ENCODE data around the gene INTS3.

DNA sequence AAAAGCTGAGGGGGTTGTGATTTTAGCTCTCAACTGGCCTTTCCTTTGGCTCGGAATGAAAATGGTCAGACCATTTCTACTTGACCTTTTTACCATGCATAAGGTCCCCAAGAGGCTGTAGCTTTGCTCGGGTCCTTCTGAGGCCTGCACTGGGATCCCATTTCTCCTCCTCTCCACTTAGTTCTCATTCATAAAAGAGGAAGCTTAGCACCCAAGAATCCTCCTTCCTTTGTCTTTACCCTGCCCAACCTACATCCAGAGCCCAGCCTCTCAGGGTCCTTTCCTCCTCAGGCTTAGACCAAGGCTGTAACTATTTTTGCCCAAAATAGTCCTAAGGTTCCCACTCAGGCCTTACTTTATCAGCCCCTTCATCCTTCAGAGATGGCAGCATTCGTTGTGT is 41.4 kb downstream of the INTS3 start:
- TF ChIP-seq TEAD4 (IDR thresholded peaks at IDR 0.05) (no peak), YY1 (IDR thresholded peaks at IDR 0.05; ENCODE audit: low read depth) (no peak), CREB1 (IDR thresholded peaks at IDR 0.05; ENCODE audit: low read depth) (no peak), TCF12 (IDR thresholded peaks at IDR 0.05; ENCODE audit: low read depth) (no peak), TAF1 (IDR thresholded peaks at IDR 0.05; ENCODE audit: low read depth) (no peak), CEBPB (IDR thresholded peaks at IDR 0.05) (no peak), FOXM1 (IDR thresholded peaks at IDR 0.05; ENCODE audit: borderline replicate concordance, low read depth) (no peak), EP300 (IDR thresholded peaks at IDR 0.05; ENCODE audit: borderline replicate concordance) (no peak)
- TF ChIP-seq, protein P1, sequence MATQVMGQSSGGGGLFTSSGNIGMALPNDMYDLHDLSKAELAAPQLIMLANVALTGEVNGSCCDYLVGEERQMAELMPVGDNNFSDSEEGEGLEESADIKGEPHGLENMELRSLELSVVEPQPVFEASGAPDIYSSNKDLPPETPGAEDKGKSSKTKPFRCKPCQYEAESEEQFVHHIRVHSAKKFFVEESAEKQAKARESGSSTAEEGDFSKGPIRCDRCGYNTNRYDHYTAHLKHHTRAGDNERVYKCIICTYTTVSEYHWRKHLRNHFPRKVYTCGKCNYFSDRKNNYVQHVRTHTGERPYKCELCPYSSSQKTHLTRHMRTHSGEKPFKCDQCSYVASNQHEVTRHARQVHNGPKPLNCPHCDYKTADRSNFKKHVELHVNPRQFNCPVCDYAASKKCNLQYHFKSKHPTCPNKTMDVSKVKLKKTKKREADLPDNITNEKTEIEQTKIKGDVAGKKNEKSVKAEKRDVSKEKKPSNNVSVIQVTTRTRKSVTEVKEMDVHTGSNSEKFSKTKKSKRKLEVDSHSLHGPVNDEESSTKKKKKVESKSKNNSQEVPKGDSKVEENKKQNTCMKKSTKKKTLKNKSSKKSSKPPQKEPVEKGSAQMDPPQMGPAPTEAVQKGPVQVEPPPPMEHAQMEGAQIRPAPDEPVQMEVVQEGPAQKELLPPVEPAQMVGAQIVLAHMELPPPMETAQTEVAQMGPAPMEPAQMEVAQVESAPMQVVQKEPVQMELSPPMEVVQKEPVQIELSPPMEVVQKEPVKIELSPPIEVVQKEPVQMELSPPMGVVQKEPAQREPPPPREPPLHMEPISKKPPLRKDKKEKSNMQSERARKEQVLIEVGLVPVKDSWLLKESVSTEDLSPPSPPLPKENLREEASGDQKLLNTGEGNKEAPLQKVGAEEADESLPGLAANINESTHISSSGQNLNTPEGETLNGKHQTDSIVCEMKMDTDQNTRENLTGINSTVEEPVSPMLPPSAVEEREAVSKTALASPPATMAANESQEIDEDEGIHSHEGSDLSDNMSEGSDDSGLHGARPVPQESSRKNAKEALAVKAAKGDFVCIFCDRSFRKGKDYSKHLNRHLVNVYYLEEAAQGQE (IDR thresholded peaks at IDR 0.05; ENCODE audit: low read depth): no peak
